Hematopoietic multipotent progenitor cell treated with erythropoietin and hydrocortisone succinate and interleukin-3 and kit ligand, for 8 days (in vitro differentiated cells): Measurements from ENCODE around the gene TYW3.

ENCODE experiments used
- DNase-seq: peaks from one replicate; pipeline ENCODE4 v3.0.0-alpha.2; 2015

Gene TYW3, protein sequence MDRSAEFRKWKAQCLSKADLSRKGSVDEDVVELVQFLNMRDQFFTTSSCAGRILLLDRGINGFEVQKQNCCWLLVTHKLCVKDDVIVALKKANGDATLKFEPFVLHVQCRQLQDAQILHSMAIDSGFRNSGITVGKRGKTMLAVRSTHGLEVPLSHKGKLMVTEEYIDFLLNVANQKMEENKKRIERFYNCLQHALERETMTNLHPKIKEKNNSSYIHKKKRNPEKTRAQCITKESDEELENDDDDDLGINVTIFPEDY

DNA sequence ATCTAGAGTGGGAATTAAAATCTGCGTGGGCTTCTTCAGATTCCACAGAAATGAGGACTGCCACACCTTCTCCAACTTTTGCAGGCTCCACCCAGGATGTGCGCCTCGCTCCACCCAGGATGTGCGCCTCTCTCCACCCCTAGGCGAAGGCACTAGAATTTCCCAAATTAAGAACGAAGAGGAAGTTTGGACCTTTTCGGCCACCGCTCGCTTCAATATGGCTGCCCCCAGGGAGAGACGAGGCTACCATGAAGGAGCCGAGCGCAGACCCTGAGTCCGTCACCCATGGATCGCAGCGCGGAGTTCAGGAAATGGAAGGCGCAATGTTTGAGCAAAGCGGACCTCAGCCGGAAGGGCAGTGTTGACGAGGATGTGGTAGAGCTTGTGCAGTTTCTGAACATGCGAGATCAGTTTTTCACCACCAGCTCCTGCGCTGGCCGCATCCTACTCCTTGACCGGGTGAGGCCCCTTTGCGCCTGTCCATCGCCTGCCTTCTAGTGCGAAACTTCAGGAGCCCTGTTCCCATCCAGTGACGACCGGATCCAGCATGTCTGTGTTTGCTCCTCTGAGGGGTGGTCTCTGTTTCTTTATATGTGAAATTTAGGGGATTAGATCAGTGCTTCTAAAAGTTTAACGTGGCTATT lies at the start of gene TYW3, which contains the start of gene CRYZ:
TYW3 (plus strand) TSS at position 193 of the 644 bp plus-strand sequence; CDS start at position 286, 93 bp downstream.
CRYZ (minus strand) TSS at position 91 of the 644 bp plus-strand sequence. CDS start 8,229 bp downstream, outside the sequence.
- DNase-seq, result peak; percentile 95

DNA sequence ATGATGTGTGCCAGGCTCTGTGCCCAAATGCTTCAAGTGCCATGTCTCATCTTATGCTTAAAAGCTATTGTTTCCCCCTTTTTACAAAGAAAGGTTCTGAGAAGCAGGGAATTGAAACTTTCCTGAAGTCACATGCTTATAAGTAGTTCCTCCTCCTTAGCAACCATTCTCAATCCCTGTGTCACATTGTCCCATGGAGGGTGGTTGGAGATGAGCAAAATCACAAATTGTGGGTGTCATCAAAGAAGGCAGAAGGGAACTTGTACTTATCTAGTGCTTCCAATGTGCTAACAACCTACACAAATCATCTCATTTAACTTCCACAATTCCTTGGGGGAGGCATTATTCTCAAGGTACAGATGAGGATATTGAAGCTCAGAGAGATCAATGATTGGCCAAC lies 49.3 kb upstream of the TYW3 start:
- no peak for DNase-seq

DNA sequence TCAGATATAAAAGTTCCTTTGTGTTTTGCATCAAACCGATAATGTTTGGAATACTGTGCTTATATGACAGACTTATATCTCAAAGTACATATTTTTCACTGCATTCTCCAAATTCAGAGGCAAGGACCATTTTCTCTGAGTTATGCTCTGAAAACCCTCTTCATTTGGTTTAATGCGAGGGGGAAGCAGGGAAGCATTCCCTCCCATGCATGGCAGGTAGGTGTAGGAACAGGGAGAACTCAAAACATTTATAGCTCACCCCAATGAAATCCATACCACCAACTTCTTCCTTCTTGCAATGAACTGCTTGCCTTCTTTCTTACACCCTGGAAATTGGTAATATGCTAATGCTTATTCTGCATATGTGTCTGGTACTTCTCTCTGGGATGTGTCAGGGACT lies 48.7 kb upstream of the TYW3 start:
- no peak for DNase-seq

DNA sequence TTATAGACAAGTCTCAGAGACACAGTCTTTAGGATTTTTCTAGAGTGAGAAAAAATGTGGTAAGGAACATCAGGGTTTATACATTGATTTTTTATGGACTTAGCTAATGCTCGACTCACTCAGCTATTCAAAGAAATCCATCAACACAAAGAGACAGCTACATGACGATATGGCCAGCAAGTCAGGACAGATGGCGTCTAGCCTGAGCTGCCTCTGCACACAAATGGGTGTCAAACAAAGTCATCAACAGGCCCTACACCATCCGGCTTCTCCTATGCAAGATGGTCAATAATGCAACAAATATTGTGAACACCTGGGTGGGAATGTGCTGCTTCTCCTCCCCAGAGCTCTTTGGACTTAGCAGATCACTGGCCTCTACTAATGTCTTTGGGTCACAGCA lies 46.0 kb upstream of the TYW3 start:
- no peak for DNase-seq

DNA sequence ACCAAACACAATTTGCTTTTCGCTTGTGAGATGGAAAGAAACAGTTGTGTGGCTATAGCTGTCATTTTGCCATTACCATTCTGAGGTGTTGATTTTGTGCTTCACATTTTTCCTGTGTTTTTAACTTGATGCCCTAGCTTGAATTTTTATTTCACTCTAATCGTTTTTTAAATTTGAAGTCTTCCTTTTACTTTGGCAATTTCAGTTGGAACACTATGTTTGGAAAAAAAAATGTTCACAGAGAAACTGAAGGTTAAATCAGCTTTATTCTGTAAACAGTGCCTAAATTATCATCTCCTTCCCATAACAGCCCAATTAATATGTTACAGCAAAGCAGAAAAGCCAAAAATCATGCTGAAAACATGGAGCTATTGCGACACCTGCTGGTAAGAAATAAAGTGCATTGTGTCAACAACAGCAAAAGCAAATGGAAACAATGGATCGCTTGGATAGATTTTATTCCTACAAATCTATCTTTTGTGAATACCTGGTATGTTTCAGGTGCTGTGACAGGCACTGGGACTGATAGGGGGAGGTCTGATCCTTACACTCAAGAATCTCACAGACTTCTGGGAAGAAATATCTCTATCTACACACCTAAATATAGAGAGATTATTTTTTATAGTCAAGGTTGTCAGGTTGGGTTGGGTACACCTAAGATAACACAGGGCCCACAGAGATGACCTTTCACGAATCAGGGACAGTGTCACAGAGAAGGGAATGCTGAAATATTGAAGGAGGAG lies 43.2 kb upstream of the TYW3 start:
- DNase-seq, result peak; percentile 69

DNA sequence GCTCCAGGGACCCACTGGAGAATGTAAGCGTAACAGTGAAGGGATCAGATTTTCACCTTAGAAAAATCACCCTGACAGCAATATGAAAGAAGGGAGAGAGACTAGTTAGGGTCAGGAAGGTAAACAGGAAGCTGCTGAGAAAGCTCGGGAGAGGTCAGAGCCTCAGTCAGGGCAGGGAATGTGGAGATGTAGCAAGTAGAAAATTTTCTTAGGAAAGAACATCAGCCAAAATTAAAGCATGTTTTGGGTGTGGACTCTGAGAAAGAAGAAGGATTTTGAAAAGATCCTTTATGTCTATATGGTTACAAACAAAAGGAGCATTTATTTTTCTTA lies 42.6 kb upstream of the TYW3 start:
- no peak for DNase-seq

DNA sequence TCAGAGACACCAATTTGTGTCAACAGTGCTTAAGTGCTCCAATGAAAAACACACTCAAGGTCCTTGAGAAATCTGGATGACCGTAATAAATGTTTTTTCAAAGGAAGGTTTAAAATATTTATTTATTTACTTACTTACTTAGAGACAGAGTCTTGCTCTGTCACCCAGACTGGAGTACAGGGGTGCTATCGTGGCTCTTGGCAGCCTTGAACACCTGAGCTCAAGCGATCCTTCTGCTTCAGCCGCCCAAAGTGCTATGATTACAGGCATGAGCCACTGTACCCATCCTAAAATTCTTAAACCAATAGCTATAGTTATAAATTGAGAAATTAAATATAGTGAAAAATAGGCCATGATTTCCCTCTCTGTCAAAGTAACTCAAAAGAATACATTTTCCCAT lies 42.0 kb upstream of the TYW3 start:
- DNase-seq, result no peak

DNA sequence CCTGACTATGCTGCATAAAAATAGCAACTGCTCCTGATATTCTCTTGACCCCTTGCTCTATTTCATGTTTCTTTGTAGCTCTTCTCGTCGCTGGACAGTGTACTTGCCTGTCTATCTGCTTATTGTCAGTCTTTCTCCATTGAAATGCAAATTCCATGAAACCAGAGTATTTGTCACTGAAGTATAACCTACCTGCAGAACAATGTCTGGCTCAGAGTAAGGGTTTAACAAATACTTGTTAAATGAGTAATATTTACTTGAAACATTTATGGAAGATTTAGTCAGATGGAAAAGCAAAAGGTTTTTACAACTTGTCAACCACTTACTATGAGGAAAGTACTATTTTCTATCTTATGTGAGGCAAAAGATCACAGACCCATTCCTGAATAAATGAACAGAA lies 39.5 kb upstream of the TYW3 start:
- no peak for DNase-seq

DNA sequence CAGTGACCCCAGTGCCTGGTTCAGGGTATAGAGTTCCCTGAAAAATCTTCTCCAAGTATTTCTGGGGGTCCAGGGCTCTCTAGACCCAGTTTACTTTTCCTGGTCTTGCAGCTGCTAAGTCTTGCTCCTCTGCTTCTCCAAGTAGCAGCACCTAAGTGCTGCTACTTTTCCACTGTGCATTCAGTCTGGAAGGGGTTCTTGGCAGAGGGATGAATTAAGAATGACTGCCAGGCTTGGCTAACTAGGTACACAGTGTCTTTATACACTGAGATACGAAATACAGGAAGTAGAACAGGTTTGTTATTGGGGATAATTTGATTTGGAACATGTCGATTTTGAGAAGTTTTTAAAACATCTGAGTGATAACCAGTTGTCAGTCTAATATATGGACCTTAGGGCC lies 35.1 kb upstream of the TYW3 start:
- no peak for DNase-seq

DNA sequence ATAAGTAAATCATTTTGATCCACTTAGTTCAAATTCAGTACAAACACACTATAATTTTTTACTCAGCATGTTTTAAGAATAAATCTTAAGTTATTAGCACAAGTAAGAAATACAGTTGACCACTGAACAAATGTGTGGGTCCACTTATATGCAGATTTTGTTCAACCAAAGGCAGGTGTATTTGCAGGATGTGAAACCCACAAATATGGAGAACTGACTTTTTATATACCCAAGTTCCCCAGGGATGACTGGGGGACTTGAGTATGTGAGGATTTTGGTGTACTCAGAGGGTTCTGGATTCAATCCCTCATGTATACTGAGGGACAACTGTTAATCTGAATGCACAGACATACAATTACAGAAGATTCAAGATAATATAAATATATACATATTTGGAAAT lies 33.6 kb upstream of the TYW3 start:
- DNase-seq, result no peak

DNA sequence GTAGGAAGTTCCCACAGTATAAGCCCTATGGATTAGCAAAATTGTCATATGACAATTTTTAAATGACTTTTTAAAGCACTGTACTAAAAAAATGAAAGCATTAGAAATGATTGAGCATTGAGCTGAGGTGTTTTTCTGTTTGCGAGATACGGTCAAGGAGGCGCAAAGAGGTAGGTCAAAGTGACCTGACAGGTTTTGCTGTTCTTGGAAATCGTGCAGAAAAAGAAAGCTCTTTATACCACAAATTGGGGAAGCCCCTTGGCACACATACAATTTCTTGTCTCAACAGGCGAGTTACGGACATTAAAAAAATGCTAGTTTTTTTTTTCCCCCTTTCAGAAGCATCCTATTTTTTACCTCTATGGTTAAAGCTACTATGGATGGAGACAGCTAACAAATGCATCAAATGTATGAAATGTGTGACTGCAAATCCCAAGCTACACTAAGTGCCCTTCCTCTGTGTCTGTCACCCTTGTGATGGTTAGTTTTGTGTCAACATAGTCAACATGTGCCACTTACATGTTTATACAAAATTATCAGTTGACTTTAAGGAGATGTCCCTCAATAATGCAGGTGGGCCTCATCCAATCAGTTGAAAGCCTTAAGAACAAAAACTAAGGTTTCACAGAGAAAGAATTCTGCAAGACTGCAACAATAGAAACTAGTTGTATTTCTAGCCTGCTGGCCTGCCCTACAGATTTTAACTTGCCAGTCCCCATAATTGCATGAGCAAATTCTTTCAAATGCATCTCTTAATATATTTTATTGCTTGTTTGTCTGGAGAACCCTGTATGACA lies 29.4 kb upstream of the TYW3 start:
- no peak for DNase-seq

DNA sequence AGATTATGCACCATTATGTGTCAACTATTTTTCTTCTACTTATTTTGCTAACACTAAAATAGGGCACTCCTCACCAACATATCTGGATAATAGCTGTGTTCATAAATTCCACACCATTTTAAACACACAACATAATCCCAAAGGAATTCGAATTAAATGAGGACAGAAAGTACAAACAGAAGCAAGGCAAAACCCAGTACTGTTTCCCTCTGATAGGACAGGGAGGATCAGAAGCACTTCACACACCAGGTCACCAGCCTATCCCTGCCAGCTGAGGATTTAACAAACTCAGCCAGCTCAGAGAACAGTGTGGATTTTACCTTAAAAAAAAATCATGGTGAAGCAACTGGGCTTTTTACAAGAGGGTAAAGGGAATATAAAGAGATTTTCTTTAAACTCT lies 20.1 kb upstream of the TYW3 start:
- DNase-seq, result no peak

DNA sequence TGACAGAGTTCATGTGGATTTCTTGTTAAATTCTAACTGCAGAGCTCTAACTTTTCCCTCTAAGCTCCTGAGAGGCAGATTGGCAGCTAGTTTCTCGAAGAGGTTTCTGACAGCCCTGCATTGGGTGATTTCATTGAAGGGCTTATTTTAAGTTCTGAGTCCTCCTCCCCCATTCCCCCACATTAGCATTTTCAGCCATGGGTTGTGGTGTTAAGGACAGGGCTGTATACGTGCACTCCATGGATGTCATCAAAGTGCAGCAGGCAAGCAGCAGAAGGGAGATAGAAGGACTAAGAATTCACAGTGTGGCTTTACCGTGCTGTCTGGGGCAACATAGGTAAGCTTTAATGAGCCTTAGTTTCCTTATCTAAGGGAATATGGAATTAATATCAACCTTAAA lies 19.1 kb upstream of the TYW3 start:
- no peak for DNase-seq

DNA sequence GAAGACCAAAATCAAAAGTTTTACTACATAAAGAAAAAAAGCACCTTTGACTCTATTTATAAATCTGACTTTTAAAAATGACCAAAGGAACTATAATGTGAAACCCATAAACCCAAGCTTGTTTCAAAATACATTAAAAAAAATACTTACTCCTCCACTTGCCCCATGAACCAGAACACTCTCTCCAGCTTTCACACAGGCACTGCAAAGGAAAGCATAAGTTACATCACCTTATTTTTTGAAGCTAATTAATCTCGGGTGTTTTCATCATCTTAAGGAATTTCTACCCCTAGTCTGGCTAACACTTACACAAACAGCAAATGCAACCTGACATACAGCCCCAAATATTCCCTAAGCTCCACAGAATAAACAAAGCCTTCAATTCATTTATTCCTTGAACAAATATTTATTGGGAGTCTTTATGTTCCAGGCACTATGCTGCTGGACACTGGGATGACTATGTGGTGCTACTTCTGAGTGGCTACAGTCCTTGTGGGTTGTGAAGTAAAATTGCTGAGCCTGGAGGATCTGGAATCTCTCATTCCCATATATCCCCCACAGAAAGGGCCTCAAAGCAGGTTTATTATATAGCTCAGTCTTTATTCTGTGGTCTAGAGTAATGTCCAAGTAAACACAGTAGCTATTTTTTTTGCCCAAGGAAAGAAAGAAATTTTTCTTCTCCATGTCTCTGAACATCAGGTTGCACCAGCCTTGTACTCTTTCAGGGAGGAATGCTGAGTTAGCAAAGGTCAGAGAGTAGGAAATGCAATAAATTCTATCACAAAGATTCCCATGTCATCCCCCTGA lies 18.3 kb upstream of the TYW3 start:
- DNase-seq, result no peak

DNA sequence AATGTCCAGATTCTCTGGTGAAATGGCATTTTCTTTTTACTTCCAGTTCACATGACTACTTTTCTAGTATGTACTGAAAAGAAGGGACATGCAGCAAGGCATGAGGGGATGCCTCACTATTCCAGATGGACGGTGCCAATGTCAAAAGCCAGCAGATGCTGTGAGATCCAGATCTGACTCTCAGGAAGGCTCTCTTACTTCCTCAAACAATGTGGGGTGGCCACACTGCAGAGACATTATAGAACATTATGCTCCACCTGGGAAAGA lies 17.8 kb upstream of the TYW3 start:
- DNase-seq, result no peak

DNA sequence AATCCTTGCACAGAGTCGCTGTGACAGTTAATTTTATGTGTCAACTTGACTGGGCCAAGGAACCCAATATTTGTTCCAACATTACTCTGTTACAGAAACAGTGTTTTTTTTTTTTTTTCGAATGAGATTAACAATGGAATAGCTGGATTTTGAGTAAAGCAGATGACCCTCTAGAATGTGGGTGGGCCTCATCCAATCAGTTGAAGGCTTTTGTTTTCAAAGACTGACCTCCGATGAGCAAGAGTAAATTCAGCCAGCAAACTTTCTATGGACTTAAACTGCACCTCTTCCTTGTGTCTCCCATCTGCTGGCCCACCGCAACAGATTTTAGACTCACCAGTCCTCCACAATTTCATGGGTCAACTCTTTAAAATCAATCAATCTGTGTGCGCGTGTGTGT lies 17.1 kb upstream of the TYW3 start:
- no peak for DNase-seq

DNA sequence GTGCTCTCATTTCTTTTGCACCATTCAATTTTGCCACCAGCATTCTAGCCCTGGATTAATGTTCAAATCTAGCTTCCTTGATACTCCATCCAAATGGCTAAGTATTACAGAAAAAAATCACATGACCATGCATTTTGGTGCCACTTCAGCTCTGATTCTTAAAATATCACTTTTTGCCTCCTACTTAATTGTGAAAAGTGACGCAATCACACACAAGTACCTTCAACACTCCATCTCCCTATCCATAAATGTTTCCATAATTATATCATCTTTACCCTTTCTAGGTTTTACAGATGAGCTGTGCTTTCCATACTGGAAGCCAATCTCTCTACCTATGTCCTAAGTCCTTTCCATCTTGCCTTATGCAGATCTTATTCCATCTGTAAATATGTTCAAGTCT lies 16.1 kb upstream of the TYW3 start:
- DNase-seq, result no peak

DNA sequence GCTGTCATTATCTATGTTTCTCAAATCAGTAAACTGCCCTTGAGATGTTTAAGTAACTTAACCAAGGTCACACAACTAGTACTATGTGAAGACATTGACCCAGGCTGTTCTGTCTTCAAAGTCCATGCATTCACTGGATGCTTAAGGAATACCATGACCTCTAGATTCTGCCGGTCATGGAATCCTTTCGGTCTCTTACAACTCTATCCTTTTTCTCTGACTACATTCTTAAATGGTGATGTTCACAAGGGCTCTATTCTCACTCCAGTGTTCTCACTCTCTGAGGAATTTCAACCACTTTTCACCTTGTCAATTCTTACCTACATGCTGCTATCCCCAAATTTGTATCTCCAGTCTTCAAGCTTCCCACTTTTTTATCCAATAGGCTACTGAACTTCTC lies 15.3 kb upstream of the TYW3 start:
- no peak for DNase-seq

DNA sequence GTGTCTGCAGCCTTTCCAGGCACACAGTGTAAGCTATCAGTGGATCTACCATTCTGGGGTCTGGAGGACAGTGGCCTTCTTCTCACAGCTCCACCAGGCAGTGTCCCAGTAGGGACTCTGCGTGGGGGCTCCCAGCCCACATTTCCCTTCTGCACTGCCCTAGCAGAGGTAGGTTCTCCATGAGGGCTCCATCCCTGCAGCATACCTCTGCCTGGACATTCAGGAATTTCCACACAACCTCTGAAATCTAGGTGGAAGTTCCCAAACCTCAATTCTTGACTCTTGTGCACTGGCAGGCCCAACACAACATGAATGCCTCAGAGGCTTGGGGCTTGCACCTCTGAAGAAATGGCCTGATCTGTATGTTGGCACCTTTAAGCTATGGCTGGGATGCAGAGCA lies 6.9 kb upstream of the TYW3 start:
- no peak for DNase-seq

DNA sequence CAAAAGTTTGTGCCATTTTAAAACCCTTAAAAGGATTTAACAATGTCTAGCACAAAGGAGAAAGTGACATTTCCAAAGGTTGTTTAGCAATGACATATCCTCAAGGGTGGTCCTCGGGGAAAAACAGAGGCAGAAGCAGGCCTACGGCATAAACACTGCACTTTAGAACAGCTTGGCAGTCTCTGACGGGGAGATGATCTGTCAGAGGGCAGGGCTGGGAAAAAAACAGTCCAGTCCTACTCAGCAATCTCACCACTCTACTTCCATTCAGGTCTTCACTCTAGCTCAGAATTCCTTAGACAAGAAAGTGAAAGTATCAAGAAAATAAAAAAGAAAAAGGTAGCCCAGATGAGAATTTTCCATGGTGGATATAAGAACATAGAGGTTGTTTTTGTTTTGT lies 4.2 kb upstream of the TYW3 start:
- DNase-seq, result no peak

DNA sequence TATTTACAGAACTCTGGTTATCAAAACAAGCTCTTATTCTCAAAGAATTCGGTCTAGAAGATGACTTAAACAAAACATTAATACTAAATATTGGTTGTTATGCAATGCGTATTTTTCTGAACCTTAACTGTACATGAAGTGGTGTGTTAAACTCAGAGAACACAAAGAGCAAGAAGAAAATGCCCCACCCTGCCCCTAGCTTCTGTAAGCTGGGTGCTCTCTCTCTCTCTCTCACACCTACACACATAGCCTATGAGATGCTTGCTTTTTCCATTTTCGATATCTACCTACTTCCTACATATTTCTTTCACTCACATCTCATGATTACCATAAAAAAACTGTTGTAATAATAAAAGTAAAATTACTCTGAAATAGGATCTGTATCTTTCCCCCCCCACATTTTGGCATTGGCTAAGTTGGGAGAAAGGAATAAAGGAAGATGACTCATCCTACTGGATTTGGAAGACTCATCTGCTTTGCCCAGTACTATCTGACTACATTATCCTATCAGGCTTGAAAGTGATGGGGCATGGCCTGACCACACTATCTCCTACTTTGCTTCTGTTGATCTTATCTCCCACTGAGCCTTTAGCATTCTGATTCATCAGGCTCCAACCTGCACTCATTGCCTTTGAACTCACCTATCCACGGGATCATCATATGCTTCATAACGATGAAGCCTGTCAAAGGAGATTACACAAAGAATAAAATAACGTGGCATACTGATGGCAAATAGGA lies 3.0 kb upstream of the TYW3 start:
- no peak for DNase-seq

DNA sequence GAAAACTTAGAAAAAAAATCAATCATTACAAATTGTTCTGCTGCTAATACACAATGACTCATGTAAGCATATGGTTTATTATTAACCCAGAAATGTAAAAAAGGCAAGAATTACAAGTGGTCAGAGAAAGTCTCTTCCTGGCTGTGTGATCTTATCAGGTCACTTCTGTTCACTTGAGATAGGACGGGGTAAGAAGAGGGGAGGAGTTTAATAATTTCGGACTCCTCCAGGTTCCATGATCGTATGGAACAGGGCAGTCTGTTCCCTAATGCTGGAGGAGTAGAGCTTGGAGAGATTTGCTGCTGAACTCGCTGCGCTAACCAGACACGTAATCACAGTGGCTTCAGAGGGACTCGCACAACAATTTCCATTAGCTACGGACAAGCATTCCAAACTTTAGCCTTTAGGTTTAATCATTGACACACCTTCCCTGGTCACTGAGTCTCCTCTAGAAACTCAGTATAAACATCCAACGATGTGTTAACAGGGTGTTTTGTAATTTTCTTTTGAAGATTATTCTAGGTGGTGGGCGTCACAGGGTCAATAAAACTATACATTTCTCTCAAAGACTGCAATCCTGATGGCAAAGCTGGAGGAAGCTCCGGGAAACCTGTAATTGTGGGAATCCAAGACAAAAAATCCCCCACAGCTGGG lies 1.4 kb upstream of the TYW3 start:
- peak; percentile 60 for DNase-seq
